Measurements from ENCODE around the gene CRYAB. TPM values are rescaled to one million over a fixed set of nuclear protein-coding genes. Genes with fewer than 3 reads are reported as not detected.

The CRYAB gene
- total RNA-seq (2012; rRNA removed): 23.1 and 30.1 TPM in 2 replicates

- peak within 1 kb of the TSS; percentile 98 for H3K9ac ChIP-seq (ENCODE audit: low read depth, low read length)
- H3K9me3 ChIP-seq (replicated peaks; ENCODE audit: low read length): no peaks in the 10 kb centered on the region
- peaks cover 47% of the 10 kb centered on the region for H3K4me1 ChIP-seq (ENCODE audit: control insufficient read depth, insufficient read depth, low read length)
- H3K27me3 ChIP-seq (ENCODE audit: control insufficient read depth, insufficient read depth, low read length): no peaks in the 10 kb centered on the region
- H3K36me3 ChIP-seq (ENCODE audit: insufficient read depth, low read length): peaks cover 25% of the 10 kb centered on the region
- H3K4me3 ChIP-seq (ENCODE audit: low read length): peak within 1 kb of the TSS; percentile 77
- H3K4me2 ChIP-seq (ENCODE audit: low read length): peak within 1 kb of the TSS; percentile 96
These were observed at the start of gene CRYAB for GRCh38 chr11:111911563-111912401. CRYAB (minus strand) TSS chr11:111911770; CDS start chr11:111911724, 46 bp downstream.

DNA sequence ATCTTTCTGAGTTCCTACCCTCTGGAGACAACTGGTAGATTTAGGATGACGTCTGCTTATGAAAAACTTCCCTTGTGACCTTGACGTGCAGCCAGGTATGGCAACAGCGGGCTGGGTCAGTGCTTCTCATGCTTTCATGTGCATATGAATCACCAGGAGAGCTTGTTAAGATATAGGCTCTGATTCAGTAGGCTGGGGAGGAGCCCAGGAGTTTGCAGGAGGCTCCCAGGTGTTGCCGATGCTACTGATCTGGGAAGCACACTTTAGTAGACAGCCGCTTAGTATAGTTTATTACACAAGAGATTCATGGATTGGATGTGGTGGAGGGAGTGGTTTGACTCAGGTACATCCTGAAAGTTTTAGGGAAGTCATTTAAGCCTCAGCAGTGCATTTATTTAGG lies 49.3 kb upstream of the CRYAB start:
- Histone ChIP-seq H3K27me3 (ENCODE audit: control insufficient read depth, insufficient read depth, low read length) (no peaks in the 10 kb centered on the region), H3K9ac (ENCODE audit: low read depth, low read length) (no peak overlapping the region)

DNA sequence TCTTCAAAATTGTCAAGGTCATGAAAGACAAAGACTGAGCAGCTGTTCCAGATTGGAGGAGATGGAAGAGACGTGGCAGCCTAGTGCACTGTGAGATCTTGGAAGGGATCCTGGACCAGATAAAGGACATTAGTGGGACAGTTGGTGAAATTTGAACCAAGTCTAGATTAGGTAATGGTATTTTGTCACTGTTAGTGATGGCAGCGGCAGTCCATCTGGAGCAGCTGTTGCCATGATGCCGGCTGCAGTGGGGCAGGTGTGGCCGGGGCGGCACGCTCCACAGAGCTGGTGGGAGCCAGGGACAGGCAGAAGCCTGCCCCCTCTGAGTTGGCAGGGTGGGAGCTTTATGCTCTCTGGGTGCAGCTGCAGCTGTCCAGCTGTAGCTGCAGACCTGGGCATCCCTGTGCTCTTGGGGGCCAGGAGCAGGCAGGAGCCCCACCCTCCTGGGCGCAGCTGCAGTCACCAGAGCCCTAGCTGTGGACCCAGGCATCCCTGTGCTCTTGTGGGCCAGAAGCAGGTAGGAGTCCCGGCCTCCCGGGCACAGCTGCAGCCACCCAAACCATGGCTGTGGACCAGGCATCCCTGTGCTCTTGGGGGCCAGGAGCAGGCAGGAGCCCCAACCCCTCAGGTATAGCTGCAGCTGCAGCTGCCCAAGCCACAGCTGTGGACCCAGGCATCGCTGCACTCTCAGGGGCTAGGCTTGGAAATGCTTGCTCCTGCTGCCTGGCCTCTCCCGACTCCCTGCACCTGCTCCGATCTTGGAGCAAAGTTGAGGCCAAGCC lies 46.3 kb upstream of the CRYAB start:
- H3K4me2 ChIP-seq (ENCODE audit: low read length): no peak overlapping the region
- H3K9me3 ChIP-seq (replicated peaks; ENCODE audit: low read length): no peaks in the 10 kb centered on the region
- H3K4me1 ChIP-seq (ENCODE audit: control insufficient read depth, insufficient read depth, low read length): peaks cover 7% of the 10 kb centered on the region
- peaks cover 9% of the 10 kb centered on the region for H3K36me3 ChIP-seq (ENCODE audit: insufficient read depth, low read length)
- no peak overlapping the region for H3K9ac ChIP-seq (ENCODE audit: low read depth, low read length)
- no peaks in the 10 kb centered on the region for H3K27me3 ChIP-seq (ENCODE audit: control insufficient read depth, insufficient read depth, low read length)
- H3K4me3 ChIP-seq (ENCODE audit: low read length): no peak overlapping the region

More for the DNA sequence above, 49.3 kb upstream of the CRYAB start:
- Histone ChIP-seq H3K4me3 (ENCODE audit: low read length) (no peak overlapping the region), H3K36me3 (ENCODE audit: insufficient read depth, low read length) (peaks cover 9% of the 10 kb centered on the region), H3K4me2 (ENCODE audit: low read length) (no peak overlapping the region), H3K9me3 (replicated peaks; ENCODE audit: low read length) (no peaks in the 10 kb centered on the region), H3K4me1 (ENCODE audit: control insufficient read depth, insufficient read depth, low read length) (peaks cover 7% of the 10 kb centered on the region)

GRCh38 chr11:111954154-111954553 lies 42.6 kb upstream of the CRYAB start:
- H3K27me3 ChIP-seq (ENCODE audit: control insufficient read depth, insufficient read depth, low read length): no peaks in the 10 kb centered on the region
- peaks cover 7% of the 10 kb centered on the region for H3K4me1 ChIP-seq (ENCODE audit: control insufficient read depth, insufficient read depth, low read length)
- H3K4me3 ChIP-seq (ENCODE audit: low read length): no peak overlapping the region
- H3K9me3 ChIP-seq (replicated peaks; ENCODE audit: low read length): no peaks in the 10 kb centered on the region
- no peak overlapping the region for H3K4me2 ChIP-seq (ENCODE audit: low read length)
- H3K9ac ChIP-seq (ENCODE audit: low read depth, low read length): no peak overlapping the region
- H3K36me3 ChIP-seq (ENCODE audit: insufficient read depth, low read length): peaks cover 8% of the 10 kb centered on the region

DNA sequence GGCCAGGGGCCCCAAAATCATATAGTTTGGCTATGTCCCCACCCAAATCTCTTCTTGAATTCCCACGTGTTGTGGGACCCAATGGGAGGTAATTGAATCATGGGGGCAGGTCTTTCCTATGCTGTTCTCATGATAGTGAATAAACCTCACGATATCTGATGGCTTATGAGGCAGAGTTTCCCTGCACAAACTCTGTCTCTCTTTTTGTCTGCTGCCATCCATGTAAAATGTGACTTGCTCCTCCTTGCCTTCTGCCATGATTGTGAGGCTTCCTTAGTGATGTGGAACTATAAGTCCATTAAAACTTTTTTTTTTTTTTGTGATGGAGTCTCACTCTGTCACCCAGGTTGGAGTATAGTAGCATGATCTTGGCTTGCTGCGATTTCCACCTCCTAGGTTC lies 40.0 kb upstream of the CRYAB start:
- Histone ChIP-seq H3K9ac (ENCODE audit: low read depth, low read length) (no peak overlapping the region), H3K27me3 (ENCODE audit: control insufficient read depth, insufficient read depth, low read length) (no peaks in the 10 kb centered on the region), H3K36me3 (ENCODE audit: insufficient read depth, low read length) (no peaks in the 10 kb centered on the region), H3K4me1 (ENCODE audit: control insufficient read depth, insufficient read depth, low read length) (peaks cover 6% of the 10 kb centered on the region), H3K9me3 (replicated peaks; ENCODE audit: low read length) (no peaks in the 10 kb centered on the region), H3K4me3 (ENCODE audit: low read length) (no peak overlapping the region), H3K4me2 (ENCODE audit: low read length) (no peak overlapping the region)

DNA sequence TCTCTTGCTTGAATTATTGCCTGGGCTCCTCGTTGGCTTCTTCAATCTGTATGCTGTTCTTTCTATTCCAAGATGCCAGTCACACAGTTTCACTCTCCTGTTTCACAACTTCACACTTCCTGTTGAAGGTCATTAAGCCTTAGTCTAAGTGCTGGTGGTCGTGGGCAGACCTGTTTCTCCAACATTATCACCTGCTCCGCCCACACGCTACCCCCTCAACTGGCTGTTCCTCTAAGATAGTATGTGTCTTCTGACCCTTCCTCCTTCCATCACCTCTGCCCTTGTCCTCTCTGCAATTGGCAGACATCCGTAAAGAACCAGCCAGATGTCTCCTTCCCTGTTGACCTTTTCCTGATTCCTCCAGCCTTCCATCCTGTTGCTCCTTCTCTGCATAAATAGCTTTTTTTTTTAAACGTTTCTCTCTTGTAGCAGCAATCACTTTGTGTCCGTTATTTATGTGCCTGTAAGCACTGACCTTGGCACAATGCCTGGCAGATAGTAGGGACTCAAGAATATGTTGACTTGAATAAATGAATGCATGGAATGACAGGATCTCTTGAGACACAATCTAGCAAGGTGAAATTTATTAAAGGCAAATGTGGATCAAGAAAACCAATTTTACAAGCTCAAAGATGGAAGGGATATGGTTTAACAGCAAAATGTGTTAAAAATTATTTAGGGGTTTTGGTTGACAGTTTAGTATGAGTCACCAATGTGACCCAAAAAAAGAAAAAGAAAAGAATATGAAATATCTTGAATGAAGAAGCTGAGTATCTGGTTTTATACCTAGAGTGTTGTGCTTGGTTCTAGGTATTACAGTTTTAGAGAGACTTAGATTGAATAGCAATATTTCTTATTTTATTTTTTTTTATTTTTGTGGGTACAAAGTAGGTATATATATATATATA lies 38.2 kb upstream of the CRYAB start:
- Histone ChIP-seq H3K4me1 (ENCODE audit: control insufficient read depth, insufficient read depth, low read length) (peaks cover 21% of the 10 kb centered on the region), H3K9ac (ENCODE audit: low read depth, low read length) (no peak overlapping the region), H3K9me3 (replicated peaks; ENCODE audit: low read length) (no peaks in the 10 kb centered on the region), H3K27me3 (ENCODE audit: control insufficient read depth, insufficient read depth, low read length) (no peaks in the 10 kb centered on the region), H3K4me2 (ENCODE audit: low read length) (no peak overlapping the region), H3K36me3 (ENCODE audit: insufficient read depth, low read length) (no peaks in the 10 kb centered on the region), H3K4me3 (ENCODE audit: low read length) (no peak overlapping the region)

GRCh38 chr11:111947143-111947542 lies 35.6 kb upstream of the CRYAB start:
- H3K9ac ChIP-seq (ENCODE audit: low read depth, low read length): peak overlapping the region; percentile 10
- H3K27me3 ChIP-seq (ENCODE audit: control insufficient read depth, insufficient read depth, low read length): no peaks in the 10 kb centered on the region
- peaks cover 44% of the 10 kb centered on the region for H3K4me1 ChIP-seq (ENCODE audit: control insufficient read depth, insufficient read depth, low read length)
- H3K36me3 ChIP-seq (ENCODE audit: insufficient read depth, low read length): no peaks in the 10 kb centered on the region
- H3K4me2 ChIP-seq (ENCODE audit: low read length): no peak overlapping the region
- H3K9me3 ChIP-seq (replicated peaks; ENCODE audit: low read length): no peaks in the 10 kb centered on the region
- no peak overlapping the region for H3K4me3 ChIP-seq (ENCODE audit: low read length)

DNA sequence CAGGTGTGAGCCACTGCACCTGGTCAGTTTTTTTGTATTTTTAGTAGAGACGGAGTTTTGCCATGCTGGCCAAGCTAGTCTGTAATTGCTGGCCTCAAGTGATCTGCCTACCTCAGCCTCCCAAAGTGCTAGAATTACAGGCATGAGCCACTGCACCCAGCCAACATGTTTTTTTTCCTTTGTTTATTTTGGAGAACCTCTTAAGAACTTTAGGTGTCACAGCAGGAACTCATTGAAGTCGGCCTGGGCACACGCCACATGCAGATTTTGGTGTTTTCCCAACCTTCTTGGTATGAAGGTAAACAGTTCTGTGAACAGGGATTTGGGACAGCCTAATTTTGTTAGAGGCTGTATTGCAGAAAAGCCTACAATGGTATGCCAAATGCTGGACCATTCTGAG lies 34.9 kb upstream of the CRYAB start:
- H3K4me2 ChIP-seq (ENCODE audit: low read length): no peak overlapping the region
- no peaks in the 10 kb centered on the region for H3K27me3 ChIP-seq (ENCODE audit: control insufficient read depth, insufficient read depth, low read length)
- peaks cover 51% of the 10 kb centered on the region for H3K4me1 ChIP-seq (ENCODE audit: control insufficient read depth, insufficient read depth, low read length)
- H3K36me3 ChIP-seq (ENCODE audit: insufficient read depth, low read length): no peaks in the 10 kb centered on the region
- H3K4me3 ChIP-seq (ENCODE audit: low read length): no peak overlapping the region
- H3K9ac ChIP-seq (ENCODE audit: low read depth, low read length): no peak overlapping the region
- H3K9me3 ChIP-seq (replicated peaks; ENCODE audit: low read length): no peaks in the 10 kb centered on the region

DNA sequence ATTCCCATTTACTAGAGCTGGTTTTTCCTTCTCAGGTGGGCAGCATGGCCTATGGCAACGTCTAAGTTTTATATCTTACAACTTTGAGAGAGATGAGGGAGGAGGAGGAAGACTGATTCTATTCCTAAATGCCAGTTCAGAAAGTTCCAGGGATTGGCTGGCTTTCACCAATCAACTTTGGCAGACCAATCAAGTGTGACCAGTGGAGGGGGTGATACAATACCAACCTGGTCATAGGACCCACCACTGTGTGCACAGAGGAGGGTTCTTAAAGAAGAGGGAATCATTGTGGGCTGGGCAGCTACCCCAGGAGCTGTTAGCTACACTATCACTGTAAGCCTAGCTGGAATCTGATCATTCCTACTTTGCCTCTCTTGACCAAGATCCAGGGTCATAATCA lies 33.6 kb upstream of the CRYAB start:
- peak overlapping the region; percentile 68 for H3K4me2 ChIP-seq (ENCODE audit: low read length)
- H3K4me1 ChIP-seq (ENCODE audit: control insufficient read depth, insufficient read depth, low read length): peaks cover 63% of the 10 kb centered on the region
- H3K9ac ChIP-seq (ENCODE audit: low read depth, low read length): peak overlapping the region; percentile 87
- H3K36me3 ChIP-seq (ENCODE audit: insufficient read depth, low read length): no peaks in the 10 kb centered on the region
- no peaks in the 10 kb centered on the region for H3K9me3 ChIP-seq (replicated peaks; ENCODE audit: low read length)
- peak overlapping the region; percentile 34 for H3K4me3 ChIP-seq (ENCODE audit: low read length)
- no peaks in the 10 kb centered on the region for H3K27me3 ChIP-seq (ENCODE audit: control insufficient read depth, insufficient read depth, low read length)

DNA sequence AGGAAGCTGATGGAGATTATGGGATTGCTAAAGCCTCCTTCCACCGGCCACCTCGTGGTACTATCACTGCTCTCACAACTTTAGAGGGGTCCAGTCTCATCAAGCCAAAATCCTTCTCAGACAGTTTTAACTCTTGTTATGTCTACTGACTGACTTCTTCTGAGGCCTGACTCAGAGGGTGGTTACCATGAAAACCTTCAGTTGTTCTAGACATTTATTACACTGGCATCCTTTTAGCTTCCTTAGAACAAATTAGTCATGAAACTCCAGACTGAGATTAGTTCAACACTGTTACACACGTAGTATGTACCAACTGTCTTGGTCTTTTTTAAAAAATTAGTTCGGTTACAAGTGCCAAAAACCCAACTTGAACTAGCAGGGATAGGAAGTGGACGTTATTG lies 33.1 kb upstream of the CRYAB start:
- Histone ChIP-seq H3K36me3 (ENCODE audit: insufficient read depth, low read length) (no peaks in the 10 kb centered on the region), H3K9me3 (replicated peaks; ENCODE audit: low read length) (no peaks in the 10 kb centered on the region), H3K27me3 (ENCODE audit: control insufficient read depth, insufficient read depth, low read length) (no peaks in the 10 kb centered on the region), H3K9ac (ENCODE audit: low read depth, low read length) (peak overlapping the region; percentile 87), H3K4me3 (ENCODE audit: low read length) (peak overlapping the region; percentile 51), H3K4me1 (ENCODE audit: control insufficient read depth, insufficient read depth, low read length) (peaks cover 68% of the 10 kb centered on the region), H3K4me2 (ENCODE audit: low read length) (peak overlapping the region; percentile 74)

DNA sequence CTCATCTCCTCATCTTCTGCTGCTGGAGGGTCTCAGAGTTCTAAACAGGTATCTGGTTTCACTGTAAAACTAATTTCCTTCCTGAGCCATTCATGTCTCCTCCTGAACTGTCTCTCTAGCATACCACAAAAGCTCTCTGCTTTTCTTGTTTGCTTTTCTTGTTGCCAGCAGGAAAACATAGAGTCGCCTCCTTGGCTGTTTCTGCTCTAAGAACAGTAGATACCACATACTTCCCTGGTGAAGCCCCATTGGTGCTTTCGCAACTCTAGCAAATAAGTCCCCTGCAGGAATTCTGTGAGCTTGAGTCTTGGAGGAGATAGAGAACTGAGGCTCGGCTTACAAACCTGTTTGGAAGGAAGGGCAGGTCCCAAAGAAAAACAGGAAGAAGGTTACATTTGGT lies 32.6 kb upstream of the CRYAB start:
- H3K36me3 ChIP-seq (ENCODE audit: insufficient read depth, low read length): no peaks in the 10 kb centered on the region
- H3K9ac ChIP-seq (ENCODE audit: low read depth, low read length): peak overlapping the region; percentile 83
- peak overlapping the region; percentile 51 for H3K4me3 ChIP-seq (ENCODE audit: low read length)
- no peaks in the 10 kb centered on the region for H3K9me3 ChIP-seq (replicated peaks; ENCODE audit: low read length)
- no peaks in the 10 kb centered on the region for H3K27me3 ChIP-seq (ENCODE audit: control insufficient read depth, insufficient read depth, low read length)
- H3K4me1 ChIP-seq (ENCODE audit: control insufficient read depth, insufficient read depth, low read length): peaks cover 73% of the 10 kb centered on the region
- peak overlapping the region; percentile 74 for H3K4me2 ChIP-seq (ENCODE audit: low read length)

Measured in skeletal muscle satellite cell (primary cell).